ENCODE measurements around the gene HPRT1.
"Not testable (repeated sequence)": the region's sequence is repeated elsewhere in the genome, so short reads cannot be mapped to it uniquely, and the experiment has no call there.

HPRT1 gene, protein sequence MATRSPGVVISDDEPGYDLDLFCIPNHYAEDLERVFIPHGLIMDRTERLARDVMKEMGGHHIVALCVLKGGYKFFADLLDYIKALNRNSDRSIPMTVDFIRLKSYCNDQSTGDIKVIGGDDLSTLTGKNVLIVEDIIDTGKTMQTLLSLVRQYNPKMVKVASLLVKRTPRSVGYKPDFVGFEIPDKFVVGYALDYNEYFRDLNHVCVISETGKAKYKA

DNA sequence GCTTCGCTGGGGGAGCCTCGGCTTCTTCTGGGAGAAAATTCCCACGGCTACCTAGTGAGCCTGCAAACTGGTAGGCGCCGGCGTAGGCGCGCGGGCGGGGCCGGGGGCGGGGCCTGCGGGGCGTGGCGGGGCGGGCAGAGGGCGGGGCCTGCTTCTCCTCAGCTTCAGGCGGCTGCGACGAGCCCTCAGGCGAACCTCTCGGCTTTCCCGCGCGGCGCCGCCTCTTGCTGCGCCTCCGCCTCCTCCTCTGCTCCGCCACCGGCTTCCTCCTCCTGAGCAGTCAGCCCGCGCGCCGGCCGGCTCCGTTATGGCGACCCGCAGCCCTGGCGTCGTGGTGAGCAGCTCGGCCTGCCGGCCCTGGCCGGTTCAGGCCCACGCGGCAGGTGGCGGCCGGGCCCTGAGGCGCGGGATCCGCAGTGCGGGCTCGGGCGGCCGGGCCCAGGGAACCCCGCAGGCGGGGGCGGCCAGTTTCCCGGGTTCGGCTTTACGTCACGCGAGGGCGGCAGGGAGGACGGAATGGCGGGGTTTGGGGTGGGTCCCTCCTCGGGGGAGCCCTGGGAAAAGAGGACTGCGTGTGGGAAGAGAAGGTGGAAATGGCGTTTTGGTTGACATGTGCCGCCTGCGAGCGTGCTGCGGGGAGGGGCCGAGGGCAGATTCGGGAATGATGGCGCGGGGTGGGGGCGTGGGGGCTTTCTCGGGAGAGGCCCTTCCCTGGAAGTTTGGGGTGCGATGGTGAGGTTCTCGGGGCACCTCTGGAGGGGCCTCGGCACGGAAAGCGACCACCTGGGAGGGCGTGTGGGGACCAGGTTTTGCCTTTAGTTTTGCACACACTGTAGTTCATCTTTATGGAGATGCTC is at the start of gene HPRT1:
Gene HPRT1 (plus strand): TSS at position 161 of the 857 bp plus-strand sequence. CDS start 147 bp downstream, at position 308.
- peak; percentile 49 to 66 (median 59) for DNase-seq

DNA sequence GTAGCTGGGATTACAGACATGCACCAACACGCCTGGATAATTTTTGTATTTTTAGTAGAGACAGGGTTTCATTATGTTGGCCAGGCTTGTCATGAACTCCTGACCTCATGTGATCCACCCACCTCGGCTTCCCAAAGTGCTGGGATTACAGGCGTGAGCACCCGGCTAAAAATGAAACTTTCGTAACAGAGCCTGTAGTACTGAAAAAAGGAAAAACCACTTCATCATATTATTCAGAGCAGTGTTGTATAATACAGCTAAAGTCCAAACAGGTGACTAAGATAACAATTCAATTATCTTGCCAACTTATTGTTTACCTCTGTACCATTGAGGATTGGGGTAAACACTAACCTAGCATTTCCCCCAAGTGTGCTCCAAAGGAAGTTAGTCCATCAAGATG is 43.9 kb upstream of the HPRT1 start:
- no peak for DNase-seq

DNA sequence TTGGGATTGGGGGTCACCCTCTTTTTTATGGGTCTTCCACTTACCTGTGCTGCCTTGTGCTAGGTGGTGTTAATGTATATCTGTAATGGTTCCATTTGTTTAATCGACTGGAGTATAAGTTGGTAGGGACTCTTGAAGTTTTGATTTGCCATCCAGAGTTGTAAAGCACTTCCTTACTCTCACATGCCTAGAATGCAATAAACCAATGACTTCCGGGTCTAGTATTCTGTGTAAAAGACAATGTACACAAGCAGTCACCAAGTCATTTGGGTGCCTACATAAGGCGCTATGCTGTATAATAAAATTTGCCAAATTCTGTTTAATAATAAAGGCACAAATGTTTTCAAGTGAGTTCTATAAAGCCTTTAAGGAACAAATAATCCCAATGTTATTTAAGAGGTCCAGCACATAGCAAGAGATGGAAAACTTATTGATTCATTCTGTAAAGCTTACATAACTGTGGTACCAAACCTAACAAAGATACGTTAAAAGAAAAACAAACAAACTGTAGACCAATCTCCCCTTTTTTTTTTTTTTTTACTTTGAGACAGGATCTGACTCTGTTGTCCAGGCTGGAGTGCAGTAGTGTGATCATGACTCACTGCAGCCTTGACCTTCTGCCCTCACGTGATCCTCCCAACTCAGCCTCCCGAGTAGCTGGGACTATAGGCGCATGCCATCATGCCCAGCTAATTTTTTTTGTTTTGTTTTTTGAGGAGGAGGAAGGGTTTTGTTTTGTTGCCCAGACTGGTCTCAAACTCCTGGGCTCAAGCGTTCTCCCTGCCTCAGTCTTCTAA is 41.5 kb upstream of the HPRT1 start:
- DNase-seq: no peak

DNA sequence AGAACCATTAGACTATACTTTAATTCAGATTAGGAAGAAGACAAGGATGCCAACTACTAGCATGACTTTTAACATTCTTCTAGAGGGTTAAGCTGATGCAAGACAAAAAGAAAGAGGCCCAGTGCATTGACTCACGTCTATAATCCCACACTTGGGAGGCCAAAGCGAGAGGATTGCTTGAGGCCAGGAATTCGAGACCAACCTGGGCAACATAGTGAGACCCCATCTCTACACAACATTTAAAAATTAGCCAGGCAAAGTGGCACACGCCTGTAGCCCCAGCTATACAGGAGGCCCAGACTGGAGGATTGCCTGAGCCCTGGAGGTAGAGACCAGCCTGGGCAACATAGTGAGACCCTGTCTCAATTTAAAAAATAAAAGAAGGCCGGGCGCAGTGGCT is 40.2 kb upstream of the HPRT1 start:
- DNase-seq: no peak

DNA sequence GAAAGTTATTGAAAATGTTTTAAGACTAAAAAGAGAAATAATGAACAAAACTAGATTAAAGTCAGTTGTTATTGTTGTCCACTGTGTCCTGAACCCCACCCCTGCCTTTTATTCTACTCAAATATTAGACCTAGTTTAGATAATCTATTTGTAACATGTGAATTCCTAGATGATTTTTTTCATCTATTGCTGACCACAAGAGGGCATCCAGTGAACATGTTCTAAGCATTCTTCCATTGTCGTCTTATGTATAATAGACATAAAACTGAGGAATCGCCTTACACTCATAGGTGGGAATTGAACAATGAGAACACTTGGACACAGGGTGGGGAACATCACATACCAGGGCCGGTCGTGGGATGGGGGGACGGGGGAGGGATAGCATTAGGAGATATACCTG is 36.4 kb upstream of the HPRT1 start:
- DNase-seq: no peak

DNA sequence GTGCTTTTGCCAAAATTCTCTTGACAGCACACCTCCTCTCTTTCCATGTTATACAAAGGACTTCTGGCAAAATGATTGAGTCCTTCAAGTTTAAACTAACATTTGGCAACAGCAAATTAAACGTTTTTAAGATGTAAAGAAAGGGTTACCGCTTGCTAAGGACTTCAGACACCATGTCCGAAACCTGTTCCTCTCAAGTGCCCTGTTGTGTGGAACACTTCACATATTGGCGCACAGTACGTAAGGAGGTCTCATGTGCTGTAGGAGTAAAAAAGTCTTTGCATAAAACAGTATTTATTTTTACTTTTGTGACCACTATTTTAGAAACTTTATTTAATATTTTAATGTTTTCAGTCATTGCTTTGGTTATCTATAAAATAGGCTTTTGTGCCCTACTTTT is 33.7 kb upstream of the HPRT1 start:
- no peak for DNase-seq

DNA sequence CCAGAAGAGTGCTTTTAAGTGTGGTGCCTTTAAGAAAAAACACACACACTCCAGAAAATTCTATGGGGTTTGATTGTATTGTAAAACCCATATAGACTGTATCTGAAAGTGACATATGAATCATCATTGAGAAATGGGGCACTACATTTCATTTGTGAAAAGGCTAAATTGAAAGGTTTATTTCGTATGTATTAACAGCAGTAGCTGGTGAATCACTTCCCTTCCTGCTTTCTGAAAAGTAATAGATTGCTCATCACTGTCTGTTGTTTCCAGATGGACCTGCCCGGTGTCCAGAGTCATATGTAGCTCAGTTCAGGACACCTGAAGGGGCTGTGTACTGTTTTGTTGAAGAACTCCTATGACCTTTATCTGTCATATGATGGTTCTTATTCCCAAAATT is 28.1 kb upstream of the HPRT1 start:
- DNase-seq: no peak

DNA sequence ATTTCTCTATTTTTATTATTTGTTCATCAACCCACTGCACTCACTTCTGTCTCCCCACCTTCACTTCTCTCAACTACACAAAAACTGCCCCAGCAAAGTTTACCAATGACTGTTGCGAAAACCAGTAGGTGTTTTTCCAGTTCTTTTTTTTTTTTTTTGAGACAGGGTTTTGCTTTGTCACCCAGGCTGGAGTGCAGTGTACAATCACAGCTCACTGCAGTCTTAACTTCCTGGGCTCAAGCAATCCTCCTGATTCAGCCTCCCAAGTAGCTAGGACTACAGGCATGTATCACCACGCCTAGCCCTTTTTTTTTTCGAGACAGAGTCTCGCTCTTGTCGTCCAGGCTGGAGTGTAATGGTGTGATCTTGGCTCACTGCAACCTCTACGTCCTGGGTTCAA is 24.1 kb upstream of the HPRT1 start:
- no peak for DNase-seq

DNA sequence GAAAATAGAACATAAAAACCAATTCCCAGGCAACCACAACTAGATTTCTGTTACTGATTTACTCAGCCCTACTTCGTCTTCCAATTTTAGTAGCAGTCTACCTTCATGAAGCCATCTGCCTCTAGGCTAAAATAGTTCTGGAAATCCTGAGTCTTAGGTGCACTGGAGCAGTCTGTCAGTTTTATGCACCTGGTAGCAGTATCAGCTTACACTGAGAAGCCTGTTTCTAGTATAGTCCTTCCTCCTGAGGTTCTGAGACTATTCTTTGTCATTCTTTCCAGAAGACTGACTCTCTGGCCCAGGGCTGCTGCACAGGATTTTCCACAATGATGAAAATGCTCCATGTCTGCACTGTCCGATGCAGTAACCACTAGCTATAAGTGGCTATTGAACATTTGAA is 16.9 kb upstream of the HPRT1 start:
- no peak for DNase-seq

DNA sequence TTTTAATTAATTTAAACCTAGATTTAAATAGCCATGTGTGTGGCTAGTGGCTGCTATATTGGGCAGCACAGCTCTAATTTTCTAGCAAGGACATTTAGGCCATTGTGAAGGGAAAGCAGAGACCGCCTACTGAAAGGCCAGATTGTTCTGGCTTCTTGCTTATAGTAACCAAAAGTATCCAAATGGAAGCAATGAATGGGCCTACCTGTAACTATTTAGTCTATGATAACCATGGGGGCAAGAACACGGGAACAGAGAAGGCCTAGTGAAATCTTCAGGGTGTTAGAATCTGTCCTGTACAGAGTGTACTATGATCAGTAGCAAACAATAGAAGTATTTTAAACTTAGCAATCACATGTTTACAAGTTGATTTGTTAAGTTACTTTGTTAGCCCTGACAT is 16.5 kb upstream of the HPRT1 start:
- no peak for DNase-seq

DNA sequence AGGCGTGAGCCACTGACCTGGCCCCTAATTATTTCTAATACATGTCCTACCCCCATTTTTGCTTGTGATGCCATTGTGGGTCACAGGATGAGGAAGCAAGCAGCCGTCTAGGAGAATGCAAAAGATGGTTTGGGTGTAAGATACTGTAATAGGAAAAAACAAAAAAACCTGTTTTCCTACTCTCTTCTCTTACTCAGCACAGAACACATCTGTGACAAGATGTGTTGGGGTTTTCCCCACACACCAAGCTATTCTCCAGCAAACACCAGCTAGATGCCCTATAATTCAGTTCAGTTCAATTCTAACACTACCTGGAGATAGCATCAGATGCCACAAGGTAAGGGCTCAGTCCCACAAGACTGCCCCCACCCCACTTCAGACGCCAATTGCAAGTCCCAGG is 15.3 kb upstream of the HPRT1 start:
- DNase-seq: no peak

DNA sequence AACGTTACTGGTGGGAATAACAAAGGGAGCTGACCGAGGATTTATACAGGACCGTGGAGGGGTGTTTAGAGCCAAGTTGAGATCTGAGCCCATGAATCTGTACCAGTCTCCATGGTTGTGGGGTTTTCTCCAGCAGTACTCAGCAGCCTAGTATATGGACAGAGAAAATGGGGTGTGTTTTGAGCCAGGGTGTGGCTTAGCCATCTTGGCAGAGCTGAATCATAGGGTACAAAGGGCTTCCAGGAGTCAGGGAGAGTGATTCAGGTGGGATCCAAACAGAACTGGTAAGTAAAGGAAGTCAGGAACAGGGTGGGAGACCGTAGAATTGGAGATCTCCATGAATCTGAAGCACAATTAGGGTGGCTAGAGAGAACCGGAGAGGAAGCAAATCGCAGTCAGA is 7.4 kb upstream of the HPRT1 start:
- no peak for DNase-seq

DNA sequence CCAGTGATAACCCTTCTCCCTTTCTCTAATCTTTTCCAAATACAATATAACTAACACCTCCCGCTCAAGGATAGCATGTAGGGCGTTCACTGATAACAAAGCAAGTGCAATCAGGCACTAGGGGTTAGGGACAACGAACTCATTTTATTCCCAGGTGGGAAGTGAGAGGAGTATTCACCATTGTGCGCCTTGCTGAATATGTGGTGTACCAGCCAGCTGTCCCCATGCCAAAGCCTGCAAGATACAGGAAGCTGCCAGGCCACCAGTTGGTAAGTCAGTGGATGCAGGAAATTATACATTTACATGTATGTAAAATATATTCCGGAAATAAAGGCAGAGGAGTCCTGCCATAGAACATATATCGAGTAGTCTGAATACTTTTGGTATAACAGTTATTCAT is 6.3 kb upstream of the HPRT1 start:
- DNase-seq: no peak

DNA sequence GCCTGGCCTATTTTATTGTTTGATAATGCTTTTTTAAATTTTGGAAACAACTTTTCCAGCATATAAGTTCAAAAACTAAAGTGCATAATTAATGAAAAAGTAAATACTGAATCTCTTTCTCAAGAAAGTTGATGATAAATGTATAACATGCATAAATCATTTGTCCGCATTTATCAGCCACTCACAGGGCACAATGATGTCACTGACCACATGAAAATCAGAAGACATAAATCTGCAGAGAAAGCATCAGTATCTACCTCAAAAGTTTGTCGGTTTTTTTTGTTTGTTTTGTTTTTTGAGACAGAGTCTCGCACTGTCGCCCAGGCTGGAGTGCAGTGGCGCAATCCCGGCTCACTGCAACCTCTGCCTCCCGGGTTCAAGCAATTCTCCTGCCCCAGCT is 5.5 kb upstream of the HPRT1 start:
- no peak for DNase-seq

DNA sequence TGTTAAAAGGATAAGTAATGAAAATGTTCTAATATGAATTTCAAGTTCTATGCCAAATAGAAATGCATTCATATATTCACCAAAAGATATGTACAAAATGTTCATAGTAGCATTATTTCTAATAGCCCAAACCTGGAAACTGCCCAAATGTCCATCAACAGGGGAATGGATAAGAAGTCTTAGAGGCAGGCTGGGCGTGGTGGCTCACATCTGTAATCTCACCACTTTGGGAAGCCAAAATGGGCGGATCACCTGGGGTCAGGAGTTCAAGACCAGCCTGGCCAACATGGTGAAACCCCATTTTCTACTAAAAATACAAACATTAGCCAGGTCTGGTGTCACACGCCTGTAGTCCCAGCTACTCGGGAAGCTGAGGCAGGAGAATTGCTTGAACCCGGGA is 2.3 kb upstream of the HPRT1 start:
- no peak for DNase-seq

DNA sequence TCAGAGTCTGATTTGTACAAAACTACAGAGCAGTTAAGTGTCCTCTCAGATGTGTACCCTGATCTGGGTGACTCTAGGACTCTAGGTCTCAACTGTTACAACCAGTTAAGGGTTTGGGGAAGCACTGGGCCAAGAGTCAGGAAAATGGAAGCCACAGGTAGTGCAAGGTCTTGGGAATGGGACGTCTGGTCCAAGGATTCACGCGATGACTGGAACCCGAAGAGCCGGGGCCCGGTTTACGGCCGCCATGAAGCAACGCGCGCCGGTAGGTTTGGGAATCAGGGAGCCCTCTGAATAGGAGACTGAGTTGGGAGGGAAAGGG is 321 bp upstream of the HPRT1 start:
- DNase-seq: no peak

DNA sequence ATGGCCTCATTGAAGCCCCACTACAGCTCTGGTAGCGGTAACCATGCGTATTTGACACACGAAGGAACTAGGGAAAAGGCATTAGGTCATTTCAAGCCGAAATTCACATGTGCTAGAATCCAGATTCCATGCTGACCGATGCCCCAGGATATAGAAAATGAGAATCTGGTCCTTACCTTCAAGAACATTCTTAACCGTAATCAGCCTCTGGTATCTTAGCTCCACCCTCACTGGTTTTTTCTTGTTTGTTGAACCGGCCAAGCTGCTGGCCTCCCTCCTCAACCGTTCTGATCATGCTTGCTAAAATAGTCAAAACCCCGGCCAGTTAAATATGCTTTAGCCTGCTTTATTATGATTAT is 876 bp downstream of the HPRT1 start:
- no peak for DNase-seq

DNA sequence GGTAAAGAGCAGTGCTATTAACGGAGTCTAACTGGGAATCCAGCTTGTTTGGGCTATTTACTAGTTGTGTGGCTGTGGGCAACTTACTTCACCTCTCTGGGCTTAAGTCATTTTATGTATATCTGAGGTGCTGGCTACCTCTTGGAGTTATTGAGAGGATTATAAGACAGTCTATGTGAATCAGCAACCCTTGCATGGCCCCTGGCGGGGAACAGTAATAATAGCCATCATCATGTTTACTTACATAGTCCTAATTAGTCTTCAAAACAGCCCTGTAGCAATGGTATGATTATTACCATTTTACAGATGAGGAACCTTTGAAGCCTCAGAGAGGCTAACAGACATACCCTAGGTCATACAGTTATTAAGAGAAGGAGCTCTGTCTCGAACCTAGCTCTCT is 1.5 kb downstream of the HPRT1 start:
- no peak for DNase-seq

DNA sequence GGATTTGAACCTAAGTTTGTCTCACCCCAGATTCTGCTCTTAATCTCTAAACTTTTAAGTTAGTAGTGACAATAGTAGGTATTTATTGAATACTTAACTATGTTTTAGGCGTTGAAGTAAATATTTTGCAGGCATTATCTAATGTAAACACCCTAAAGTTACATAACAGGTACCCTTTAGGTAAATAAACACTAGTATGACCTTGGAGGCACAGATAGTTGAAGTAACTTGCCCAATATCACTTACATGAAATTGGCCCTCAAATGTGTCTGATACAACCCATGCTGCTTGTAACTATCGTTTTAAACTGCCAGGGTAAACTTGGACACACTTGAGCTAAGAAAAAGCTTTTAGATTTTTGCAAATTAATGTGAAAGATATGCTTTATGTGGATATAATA is 3.0 kb downstream of the HPRT1 start:
- no peak for DNase-seq

DNA sequence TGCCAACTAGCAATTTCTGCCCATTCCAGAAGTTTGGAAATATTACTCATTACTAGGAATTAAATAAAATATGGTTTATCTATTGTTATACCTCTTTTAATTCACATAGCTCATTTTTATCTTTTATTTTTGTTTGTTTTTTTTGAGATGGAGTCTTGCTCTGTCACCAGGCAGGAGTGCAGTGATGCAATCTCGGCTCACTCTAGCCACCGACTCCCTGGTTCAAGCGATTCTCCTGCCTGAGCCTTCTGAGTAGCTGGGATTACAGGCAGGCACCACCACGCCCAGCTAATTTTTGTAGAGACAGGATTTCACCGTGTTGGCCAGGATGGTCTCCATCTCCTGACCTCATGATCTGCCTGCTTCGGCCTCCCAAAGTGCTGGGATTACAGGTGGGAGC is 4.5 kb downstream of the HPRT1 start:
- DNase-seq: not testable (repeated sequence)

DNA sequence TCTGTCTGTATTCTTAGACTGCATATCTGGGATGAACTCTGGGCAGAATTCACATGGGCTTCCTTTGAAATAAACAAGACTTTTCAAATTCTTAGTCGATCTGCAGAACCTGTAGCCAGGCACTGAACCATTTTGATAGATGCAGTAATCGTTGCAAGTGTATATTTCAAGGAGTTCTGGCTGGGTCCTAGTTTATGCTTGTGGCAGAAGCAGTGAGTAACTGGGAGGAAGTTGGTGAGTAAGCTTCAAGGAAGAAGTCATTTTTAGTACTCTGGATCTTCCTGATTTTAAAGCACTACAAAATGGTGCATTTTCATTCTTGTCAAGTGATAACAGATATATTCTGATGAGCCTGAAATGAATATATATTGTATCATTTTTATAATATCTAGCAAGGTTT is 9.5 kb downstream of the HPRT1 start:
- no peak for DNase-seq

DNA sequence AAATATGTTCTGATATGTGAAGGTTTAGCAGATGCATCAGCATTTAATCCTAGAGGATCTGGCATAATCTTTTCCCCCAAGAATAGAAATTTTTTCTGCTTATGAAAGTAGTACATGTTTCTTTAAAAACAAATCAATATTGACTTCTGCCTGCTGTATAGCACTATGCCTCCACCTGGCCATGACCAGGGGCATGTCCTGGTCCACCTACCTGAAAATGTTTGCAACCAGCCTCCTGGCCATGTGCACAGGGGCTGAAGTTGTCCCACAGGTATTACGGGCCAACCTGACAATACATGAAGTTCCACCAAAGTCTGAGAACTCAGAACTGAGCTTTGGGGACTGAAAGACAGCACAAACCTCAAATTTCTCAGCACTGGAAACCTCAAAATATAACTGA is 10.0 kb downstream of the HPRT1 start:
- no peak for DNase-seq

DNA sequence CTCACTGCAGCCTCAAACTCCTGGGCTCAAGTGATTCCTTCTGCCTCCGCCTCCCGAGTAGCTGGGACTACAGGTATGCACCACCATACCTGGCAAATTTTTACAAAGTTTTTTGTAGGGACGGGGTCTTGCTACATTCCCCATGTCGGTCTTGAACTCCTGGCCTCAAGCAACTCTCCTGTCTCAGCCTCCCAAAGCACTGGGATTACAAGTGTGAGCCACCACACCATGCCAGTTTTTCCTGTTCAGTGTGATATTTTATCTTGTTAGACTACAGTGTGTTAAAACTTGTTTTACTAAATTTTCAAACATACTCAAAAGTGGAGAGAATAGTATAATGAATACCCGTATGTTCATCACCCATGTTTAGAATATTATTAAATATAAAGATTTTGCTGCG is 12.1 kb downstream of the HPRT1 start:
- DNase-seq: no peak

DNA sequence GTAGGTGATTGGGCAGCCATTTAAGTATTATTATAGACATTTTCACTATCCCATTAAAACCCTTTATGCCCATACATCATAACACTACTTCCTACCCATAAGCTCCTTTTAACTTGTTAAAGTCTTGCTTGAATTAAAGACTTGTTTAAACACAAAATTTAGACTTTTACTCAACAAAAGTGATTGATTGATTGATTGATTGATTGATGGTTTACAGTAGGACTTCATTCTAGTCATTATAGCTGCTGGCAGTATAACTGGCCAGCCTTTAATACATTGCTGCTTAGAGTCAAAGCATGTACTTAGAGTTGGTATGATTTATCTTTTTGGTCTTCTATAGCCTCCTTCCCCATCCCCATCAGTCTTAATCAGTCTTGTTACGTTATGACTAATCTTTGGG is 16.3 kb downstream of the HPRT1 start:
- no peak for DNase-seq

All from activated CD4-positive, CD25-positive, alpha-beta regulatory T cell (primary cell).